ENCODE measurements around the gene APBA1. TPM values are rescaled to one million over a fixed set of nuclear protein-coding genes. Genes with fewer than 3 reads are reported as not detected.

Gene APBA1
- total RNA-seq, 1 experiment from 2014 or later: 0.34 TPM

DNA sequence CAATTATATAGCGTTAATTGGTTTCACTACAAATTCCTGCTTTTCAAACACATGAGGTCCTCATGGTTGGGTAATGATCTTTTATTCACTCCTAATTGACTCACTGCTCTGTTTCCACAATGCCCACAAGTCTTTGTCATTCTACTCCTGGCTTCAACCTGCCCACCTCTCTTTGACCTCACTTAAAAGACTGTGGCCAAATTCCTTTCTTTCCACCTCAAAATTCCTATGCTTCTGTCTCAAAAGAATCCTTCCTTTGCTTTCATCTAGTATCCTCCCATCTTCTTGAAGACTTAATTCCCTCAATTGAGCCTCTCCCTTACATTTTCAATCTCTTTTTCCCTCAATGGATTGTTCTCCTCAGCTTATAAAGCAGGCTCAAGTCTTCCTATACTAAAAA, 4.9 kb downstream of the APBA1 start:
- no peak overlapping the region for H3K4me3 Mint-ChIP-seq (ENCODE audit: unreplicated experiment)
- H3K27me3 Mint-ChIP-seq (ENCODE audit: insufficient read depth, unreplicated experiment): peaks cover 3% of the 10 kb centered on the region
- H3K27me3 ChIP-seq (replicated peaks; ENCODE audit: control insufficient read depth, insufficient read depth, low read length): no peaks in the 10 kb centered on the region
- TF ChIP-seq, protein P1, sequence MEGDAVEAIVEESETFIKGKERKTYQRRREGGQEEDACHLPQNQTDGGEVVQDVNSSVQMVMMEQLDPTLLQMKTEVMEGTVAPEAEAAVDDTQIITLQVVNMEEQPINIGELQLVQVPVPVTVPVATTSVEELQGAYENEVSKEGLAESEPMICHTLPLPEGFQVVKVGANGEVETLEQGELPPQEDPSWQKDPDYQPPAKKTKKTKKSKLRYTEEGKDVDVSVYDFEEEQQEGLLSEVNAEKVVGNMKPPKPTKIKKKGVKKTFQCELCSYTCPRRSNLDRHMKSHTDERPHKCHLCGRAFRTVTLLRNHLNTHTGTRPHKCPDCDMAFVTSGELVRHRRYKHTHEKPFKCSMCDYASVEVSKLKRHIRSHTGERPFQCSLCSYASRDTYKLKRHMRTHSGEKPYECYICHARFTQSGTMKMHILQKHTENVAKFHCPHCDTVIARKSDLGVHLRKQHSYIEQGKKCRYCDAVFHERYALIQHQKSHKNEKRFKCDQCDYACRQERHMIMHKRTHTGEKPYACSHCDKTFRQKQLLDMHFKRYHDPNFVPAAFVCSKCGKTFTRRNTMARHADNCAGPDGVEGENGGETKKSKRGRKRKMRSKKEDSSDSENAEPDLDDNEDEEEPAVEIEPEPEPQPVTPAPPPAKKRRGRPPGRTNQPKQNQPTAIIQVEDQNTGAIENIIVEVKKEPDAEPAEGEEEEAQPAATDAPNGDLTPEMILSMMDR (IDR thresholded peaks at IDR 0.05; ENCODE audit: insufficient read depth in 1 of 2, low read depth in 1 of 2, low read length in 1 of 2, severe bottlenecking in 1 of 2, unreplicated experiment in 1 of 2): no peak
- H3K9me3 Mint-ChIP-seq (ENCODE audit: unreplicated experiment): no peaks in the 10 kb centered on the region
- no peaks in the 10 kb centered on the region for H3K4me1 Mint-ChIP-seq (ENCODE audit: low read depth, unreplicated experiment)
- BruUV-seq (replicated peaks): no TSS peak
- H3K4me1 ChIP-seq: no peaks in the 10 kb centered on the region
- no peak for DNase-seq
- intact Hi-C loops (cut with micrococcal nuclease; ENCODE audit: unreplicated experiment): no loop called here
- H3K9me3 ChIP-seq: no peaks in the 10 kb centered on the region
- no peak overlapping the region for H3K27ac Mint-ChIP-seq (ENCODE audit: unreplicated experiment)
- ChIA-PET CTCF (no interaction called here), POLR2A (no interaction called here)
- peaks cover 5% of the 10 kb centered on the region for H3K36me3 Mint-ChIP-seq (ENCODE audit: insufficient read depth, unreplicated experiment)
- no peaks in the 10 kb centered on the region for H3K36me3 ChIP-seq (ENCODE audit: control insufficient read depth, insufficient read depth, low read length)
- no peak overlapping the region for H3K4me3 ChIP-seq (ENCODE audit: low read depth, low read length)

DNA sequence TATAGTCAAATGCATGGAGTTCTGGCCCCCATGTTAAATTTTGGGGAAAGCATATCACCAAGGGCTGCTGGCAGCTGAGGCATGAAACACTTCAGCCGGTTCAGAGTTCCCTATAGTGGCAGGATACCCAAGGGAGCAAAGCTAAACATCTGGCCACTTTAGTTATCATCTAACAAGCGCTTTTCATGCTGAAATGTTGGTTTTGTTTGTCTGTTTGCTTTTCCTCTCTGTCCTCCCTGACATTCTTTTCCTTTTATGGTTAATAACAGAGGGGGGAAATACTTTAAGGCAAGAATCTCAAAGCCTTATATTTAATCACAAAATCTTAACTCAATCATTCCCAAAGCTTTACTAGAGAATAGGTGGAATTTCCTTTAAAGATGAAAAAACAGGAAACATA, 11.9 kb downstream of the APBA1 start:
- H3K36me3 ChIP-seq (ENCODE audit: control insufficient read depth, insufficient read depth, low read length): no peaks in the 10 kb centered on the region
- Mint-ChIP-seq H3K27me3 (ENCODE audit: insufficient read depth, unreplicated experiment) (no peaks in the 10 kb centered on the region), H3K9me3 (ENCODE audit: unreplicated experiment) (no peaks in the 10 kb centered on the region), H3K27ac (ENCODE audit: unreplicated experiment) (no peak overlapping the region), H3K4me1 (ENCODE audit: low read depth, unreplicated experiment) (no peaks in the 10 kb centered on the region), H3K4me3 (ENCODE audit: unreplicated experiment) (no peak overlapping the region), H3K36me3 (ENCODE audit: insufficient read depth, unreplicated experiment) (no peaks in the 10 kb centered on the region)
- H3K4me1 ChIP-seq: no peaks in the 10 kb centered on the region
- TF ChIP-seq, protein P1 (IDR thresholded peaks at IDR 0.05; ENCODE audit: insufficient read depth in 1 of 2, low read depth in 1 of 2, low read length in 1 of 2, severe bottlenecking in 1 of 2, unreplicated experiment in 1 of 2): no peak
- intact Hi-C loops (cut with micrococcal nuclease; ENCODE audit: unreplicated experiment): no loop called here
- DNase-seq: no peak
- CTCF ChIA-PET: no interaction called here
- no TSS peak for BruUV-seq (replicated peaks)
- H3K9me3 ChIP-seq: no peaks in the 10 kb centered on the region
- no peak overlapping the region for H3K4me3 ChIP-seq (ENCODE audit: low read depth, low read length)
- POLR2A ChIA-PET: no interaction called here
- H3K27me3 ChIP-seq (replicated peaks; ENCODE audit: control insufficient read depth, insufficient read depth, low read length): no peaks in the 10 kb centered on the region

DNA sequence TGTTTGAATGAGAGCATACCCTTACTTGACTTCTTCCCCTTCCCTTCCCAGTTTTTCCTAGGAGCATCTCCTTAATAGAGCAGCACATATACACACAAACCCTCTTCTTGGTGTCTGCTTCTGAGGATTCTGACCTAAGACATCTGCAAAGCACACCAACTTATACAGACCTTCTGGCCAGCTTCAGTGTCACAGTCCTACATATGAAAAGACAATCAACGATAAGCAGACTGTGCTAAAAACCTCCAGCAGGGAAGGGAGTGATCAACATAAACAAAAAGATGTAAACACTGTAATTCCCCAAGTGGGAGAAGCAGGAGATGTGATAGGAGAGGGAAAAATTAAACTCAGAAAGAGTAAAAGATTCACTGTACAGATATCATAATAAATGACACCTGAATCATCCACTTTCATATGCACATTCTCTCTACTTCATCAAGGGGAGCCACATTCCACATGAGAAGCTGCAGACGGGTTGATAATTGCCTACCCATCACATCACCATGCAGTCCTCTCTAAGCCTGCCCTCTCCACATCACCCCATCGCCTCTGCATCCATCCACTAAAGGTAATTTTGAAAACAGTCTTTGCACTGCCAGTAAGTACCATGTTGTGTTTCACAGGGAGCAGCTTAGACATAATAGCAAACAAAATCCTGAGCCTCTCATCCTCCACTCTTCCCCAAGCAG, 13.0 kb downstream of the APBA1 start:
- no peaks in the 10 kb centered on the region for H3K27me3 Mint-ChIP-seq (ENCODE audit: insufficient read depth, unreplicated experiment)
- DNase-seq: no peak
- intact Hi-C loops (cut with micrococcal nuclease; ENCODE audit: unreplicated experiment): no loop called here
- POLR2A ChIA-PET: no interaction called here
- no peak overlapping the region for H3K4me3 Mint-ChIP-seq (ENCODE audit: unreplicated experiment)
- H3K4me1 ChIP-seq: no peaks in the 10 kb centered on the region
- H3K4me3 ChIP-seq (ENCODE audit: low read depth, low read length): no peak overlapping the region
- CTCF ChIA-PET: no interaction called here
- no peaks in the 10 kb centered on the region for H3K36me3 ChIP-seq (ENCODE audit: control insufficient read depth, insufficient read depth, low read length)
- H3K27ac Mint-ChIP-seq (ENCODE audit: unreplicated experiment): no peak overlapping the region
- H3K9me3 Mint-ChIP-seq (ENCODE audit: unreplicated experiment): no peaks in the 10 kb centered on the region
- TF ChIP-seq, protein P1 (IDR thresholded peaks at IDR 0.05; ENCODE audit: insufficient read depth in 1 of 2, low read depth in 1 of 2, low read length in 1 of 2, severe bottlenecking in 1 of 2, unreplicated experiment in 1 of 2): no peak
- no peaks in the 10 kb centered on the region for H3K9me3 ChIP-seq
- no peaks in the 10 kb centered on the region for H3K36me3 Mint-ChIP-seq (ENCODE audit: insufficient read depth, unreplicated experiment)
- H3K4me1 Mint-ChIP-seq (ENCODE audit: low read depth, unreplicated experiment): no peaks in the 10 kb centered on the region
- H3K27me3 ChIP-seq (replicated peaks; ENCODE audit: control insufficient read depth, insufficient read depth, low read length): no peaks in the 10 kb centered on the region
- no TSS peak for BruUV-seq (replicated peaks)
